Measurements from ENCODE around the gene ENTREP3.

ENTREP3 gene

GRCh38 chr1:155277902-155278688, 22.8 kb upstream of the ENTREP3 start:
- no peak for DNase-seq

- peak; percentile 87 for DNase-seq
Measured at GRCh38 chr1:155277070-155277901, 22.0 kb upstream of the ENTREP3 start, which contains the start of gene HCN3. Gene HCN3, plus strand, starts transcription at chr1:155277463. Its CDS starts 128 bp downstream, at chr1:155277591.

GRCh38 chr1:155273343-155274245, 18.3 kb upstream of the ENTREP3 start, which contains the start of gene CLK2:
Gene CLK2, minus strand, starts transcription at chr1:155273504. Its CDS starts 2,527 bp downstream, at chr1:155270977.
- DNase-seq, result peak; percentile 90

DNA sequence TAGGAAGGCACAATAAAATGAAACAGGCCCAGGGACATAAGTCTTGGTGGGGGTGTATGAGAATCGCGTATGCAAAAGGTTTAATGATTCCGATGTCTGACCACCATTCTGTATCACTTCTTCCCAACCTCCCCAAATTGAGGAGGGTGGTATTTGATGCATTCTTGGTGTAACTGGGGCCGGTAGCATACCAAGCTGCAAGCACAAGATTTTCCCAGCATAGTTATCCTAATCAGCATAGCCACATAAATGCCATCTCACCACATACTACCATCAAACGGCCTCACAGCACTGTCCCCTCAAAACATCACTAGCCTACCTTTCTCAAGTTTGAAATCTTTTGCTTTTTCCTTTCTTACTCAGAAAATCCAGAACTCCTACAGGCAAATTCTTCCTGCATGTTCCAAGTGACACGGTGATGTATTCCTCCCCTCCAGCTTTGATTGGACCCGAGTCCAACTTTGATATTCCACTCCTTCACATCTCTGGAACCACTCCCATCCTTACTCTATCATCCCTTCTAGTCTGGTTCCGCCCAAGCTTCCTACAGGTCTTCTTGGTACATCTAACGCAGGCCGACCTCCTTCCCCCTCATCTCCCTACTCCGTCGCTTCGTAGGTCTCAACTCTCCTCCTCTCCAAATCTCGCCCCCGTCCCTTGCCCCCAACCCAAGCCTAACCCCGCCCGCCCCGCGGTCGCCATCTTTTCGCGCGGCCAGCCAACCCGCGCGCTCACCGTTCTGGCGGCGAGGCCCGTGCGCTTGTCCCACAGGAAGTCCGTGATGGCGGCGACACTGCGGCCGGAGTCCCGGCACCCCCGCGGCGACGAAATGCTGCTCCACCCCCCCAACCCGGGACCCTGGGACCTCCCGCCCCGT, 17.4 kb upstream of the ENTREP3 start:
- DNase-seq, result peak; percentile 62

DNA sequence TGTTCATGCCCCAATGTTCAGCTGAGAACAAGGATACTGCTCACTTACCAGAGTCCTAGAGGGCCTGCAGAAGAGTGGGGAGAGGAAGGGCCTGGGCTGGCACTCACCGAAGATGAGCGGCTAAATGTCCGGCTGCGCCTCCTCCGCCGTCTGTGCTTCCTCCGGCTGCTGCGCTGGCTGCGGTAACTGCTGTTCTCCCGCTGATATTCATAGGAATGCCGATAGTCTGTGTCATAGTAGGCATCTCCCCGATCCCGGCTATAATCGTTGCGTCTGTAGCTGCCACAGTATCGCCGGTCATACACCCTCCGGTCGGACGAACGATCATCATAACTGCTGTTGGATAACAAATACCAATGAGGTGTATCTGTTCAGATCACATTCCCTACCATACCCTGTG, 14.1 kb upstream of the ENTREP3 start:
- DNase-seq, result no peak

GRCh38 chr1:155268630-155269029, 13.3 kb upstream of the ENTREP3 start:
- DNase-seq, result no peak

- no peak for DNase-seq
Measured at GRCh38 chr1:155267373-155267772, 12.1 kb upstream of the ENTREP3 start.

DNA sequence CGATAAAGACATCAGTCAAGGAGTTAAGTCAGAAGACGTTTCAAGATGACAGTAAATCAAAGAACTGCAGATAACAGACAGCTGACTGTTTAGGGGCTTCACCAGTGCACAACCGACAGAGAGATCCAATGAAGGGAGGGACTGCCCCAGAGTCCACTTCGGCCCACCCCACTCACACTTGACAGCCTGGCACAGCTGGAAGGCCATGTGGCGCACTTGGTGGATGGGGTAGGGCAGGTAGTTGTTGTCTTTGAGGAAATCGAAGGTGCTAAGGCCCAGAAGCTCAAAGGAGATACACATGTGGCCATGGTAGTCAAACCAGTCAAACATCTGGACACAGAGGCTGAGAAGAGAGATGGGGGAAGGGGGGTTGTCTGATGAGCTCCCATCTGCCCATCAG, 11.3 kb upstream of the ENTREP3 start:
- no peak for DNase-seq

- no peak for DNase-seq
Measured at GRCh38 chr1:155263067-155263466, 7.8 kb upstream of the ENTREP3 start.

GRCh38 chr1:155261852-155262673, 6.8 kb upstream of the ENTREP3 start, which contains the start of gene SCAMP3:
Gene SCAMP3, minus strand, starts transcription at chr1:155262360. Its CDS starts 209 bp downstream, at chr1:155262151.
- DNase-seq, result peak; percentile 99

GRCh38 chr1:155261493-155261851, 6.2 kb upstream of the ENTREP3 start:
- DNase-seq, result no peak

DNA sequence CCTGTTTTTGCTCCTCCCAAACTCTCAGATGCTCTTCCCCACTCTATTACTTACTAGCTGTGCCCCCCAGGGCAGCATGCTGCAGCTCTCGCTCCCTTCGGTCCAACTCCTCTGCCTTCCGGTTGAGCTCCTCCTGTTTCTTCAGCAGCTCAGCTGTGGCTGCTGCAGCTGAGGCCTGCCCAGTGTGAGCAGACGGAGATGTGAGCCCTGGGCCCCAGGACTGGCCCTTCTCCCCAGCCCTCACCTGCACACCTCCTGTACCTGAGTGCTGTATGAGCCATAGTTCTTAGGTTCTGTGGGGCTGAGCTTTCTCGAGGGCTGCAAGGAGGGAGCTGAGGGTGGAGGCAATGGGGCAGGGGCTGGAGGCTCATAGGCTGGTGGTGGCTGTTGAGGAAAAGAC, 5.0 kb upstream of the ENTREP3 start:
- DNase-seq, result no peak

GRCh38 chr1:155256058-155256852, 972 bp upstream of the ENTREP3 start:
- DNase-seq, result no peak

- DNase-seq, result no peak
Measured at GRCh38 chr1:155254714-155255242, 505 bp downstream of the ENTREP3 start.

- no peak for DNase-seq
Measured at GRCh38 chr1:155254228-155254713, 1.0 kb downstream of the ENTREP3 start.

DNA sequence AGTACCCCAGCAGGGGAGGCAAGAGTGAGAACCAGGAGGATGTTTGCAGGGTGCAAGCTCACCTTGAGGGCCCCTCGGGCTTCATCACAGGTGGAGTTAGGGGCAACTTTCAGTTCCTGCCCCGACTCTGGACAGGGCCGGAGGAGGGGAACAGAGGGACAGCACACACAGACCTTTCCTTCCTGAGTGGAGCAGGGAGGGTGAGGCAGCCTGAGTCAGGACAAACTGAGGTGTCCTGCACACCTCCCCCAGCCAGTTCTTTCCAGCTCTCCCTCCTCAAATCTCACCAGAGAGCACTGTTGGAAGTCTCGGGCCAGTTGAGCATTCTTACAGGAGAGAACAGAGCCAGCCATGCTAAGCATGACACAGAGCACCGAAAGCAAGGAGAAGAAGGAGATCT, 1.5 kb downstream of the ENTREP3 start:
- DNase-seq, result no peak

GRCh38 chr1:155253208-155253607, 2.1 kb downstream of the ENTREP3 start:
- no peak for DNase-seq

GRCh38 chr1:155251566-155251965, 3.7 kb downstream of the ENTREP3 start:
- no peak for DNase-seq

Data from NCI-H226 (cell line).